Naive B cell (primary cell): ENCODE measurements around the gene MCF2L. TPM values are rescaled to one million over a fixed set of nuclear protein-coding genes. Genes with fewer than 3 reads are reported as not detected.
A peak's percentile ranks its signal among the peaks of the same experiment; 100 is the strongest.

Experiments used
- ATAC-seq, 2 donors: fragments of 150-1000 bp; cut with Tn5 transposase; 2 replicates each; pipeline ENCODE4 v1.10.0; 2021; ENCODE audit warnings: low read depth in 2 of 2, mild to moderate bottlenecking in 2 of 2, moderate library complexity in 2 of 2
- DNase-seq: peaks from one replicate; pipeline ENCODE4 v3.0.0; 2022
- H3K27ac Mint-ChIP-seq, 6 donors: one replicate each; pipeline ENCODE4 v1.8.0; 2020 to 2022; ENCODE audit warnings: mild to moderate bottlenecking in 6 of 6, mixed read lengths in 6 of 6, moderate library complexity in 5 of 6, inconsistent platforms in 2 of 6
- H3K27me3 Mint-ChIP-seq, 3 donors: one replicate each; pipeline ENCODE4 v1.8.0; 2021 to 2022; ENCODE audit warnings: mixed read lengths in 3 of 3, mild to moderate bottlenecking in 1 of 3
- H3K36me3 Mint-ChIP-seq, 2 donors: one replicate each; pipeline ENCODE4 v1.8.0; 2020 to 2022; ENCODE audit warnings: mixed read lengths in 2 of 2, inconsistent platforms in 1 of 2, mild to moderate bottlenecking in 1 of 2
- H3K4me1 Mint-ChIP-seq, 3 donors: one replicate each; pipeline ENCODE4 v1.8.0; 2020 to 2022; ENCODE audit warnings: mixed read lengths in 3 of 3, inconsistent platforms in 1 of 3, mild to moderate bottlenecking in 1 of 3, moderate library complexity in 1 of 3
- H3K4me3 Mint-ChIP-seq, 8 donors: one replicate each; pipeline ENCODE4 v1.8.0; 2020 to 2022; ENCODE audit warnings: mild to moderate bottlenecking in 8 of 8, mixed read lengths in 8 of 8, moderate library complexity in 8 of 8, inconsistent platforms in 2 of 8
- H3K9me3 Mint-ChIP-seq, 7 donors: one replicate each; pipeline ENCODE4 v1.8.0; 2020 to 2022; ENCODE audit warnings: mixed read lengths in 7 of 7, mild to moderate bottlenecking in 5 of 7, inconsistent platforms in 2 of 7, moderate library complexity in 1 of 7
- polyA plus RNA-seq, 6 donors: library from polyadenylated mRNA; unstranded; fragments of 300-500 nt; fragmentation: Illumina TruSeq; gene quantifications; one replicate each; pipeline ENCODE4 v1.2.3, GENCODE V29; 2021; ENCODE audit warnings: low read depth in 6 of 6

Gene MCF2L
- polyA plus RNA-seq, 6 donors from 2014 or later, result 2.1 to 4.7 (median 4.2) TPM

DNA sequence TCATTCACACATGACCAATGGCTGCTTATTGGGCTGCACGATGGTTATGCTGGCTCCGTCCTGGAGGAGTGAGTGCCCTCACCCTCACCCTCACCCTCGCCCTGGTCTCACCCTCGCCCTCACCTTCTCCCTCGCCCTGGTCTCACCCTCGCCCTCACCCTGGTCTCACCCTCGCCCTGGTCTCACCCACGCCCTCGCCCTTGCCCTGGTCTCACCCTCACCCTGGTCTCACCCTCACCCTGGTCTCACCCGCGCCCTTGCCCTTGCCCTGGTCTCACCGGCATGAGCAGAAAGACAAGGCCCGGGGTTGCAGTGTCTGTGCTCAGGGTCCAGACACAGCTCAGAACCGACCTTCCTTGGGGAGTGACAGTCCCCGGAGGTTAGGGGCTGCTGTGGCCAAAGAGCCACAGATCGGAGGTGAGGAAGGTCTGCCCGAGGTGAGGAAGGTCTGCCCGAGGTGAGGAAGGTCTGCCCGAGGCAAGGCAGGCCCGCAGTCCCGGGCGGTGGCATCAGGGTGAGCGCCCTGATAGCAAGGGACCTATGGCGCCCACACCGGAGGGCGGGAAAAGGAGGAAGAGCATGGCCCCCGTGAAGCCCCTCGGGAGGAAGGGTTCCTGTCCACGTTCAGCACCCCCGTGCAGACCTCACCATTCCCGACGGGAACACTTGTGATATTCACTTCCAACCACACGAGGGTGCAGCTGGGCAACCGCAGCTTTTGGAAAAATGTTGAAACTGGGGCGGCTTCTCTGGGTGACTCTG lies 65.6 kb downstream of the MCF2L start:
- peak overlapping the region in 1 of 6 donors; percentile 58 for H3K27ac Mint-ChIP-seq

GRCh38 chr13:113035213-113035800 lies 66.3 kb downstream of the MCF2L start:
- no peak overlapping the region for H3K27ac Mint-ChIP-seq
- DNase-seq (no peak), ATAC-seq (no peak)
- H3K4me1 Mint-ChIP-seq, result peaks cover 0 to 5% (median 5%) of the 10 kb centered on the region in 3 donors
- peaks cover 0 to 4% of the 10 kb centered on the region in 2 donors for H3K36me3 Mint-ChIP-seq
- H3K27me3 Mint-ChIP-seq, result peaks cover 0 to 8% (median 0%) of the 10 kb centered on the region in 3 donors
- peaks cover 0 to 3% (median 0%) of the 10 kb centered on the region in 7 donors for H3K9me3 Mint-ChIP-seq
- H3K4me3 Mint-ChIP-seq, result no peak overlapping the region

More for the DNA sequence above, 65.6 kb downstream of the MCF2L start:
- Mint-ChIP-seq H3K36me3 (peaks cover 0 to 4% of the 10 kb centered on the region in 2 donors), H3K9me3 (peaks cover 0 to 3% (median 0%) of the 10 kb centered on the region in 7 donors), H3K4me3 (no peak overlapping the region), H3K4me1 (peaks cover 0 to 5% (median 5%) of the 10 kb centered on the region in 3 donors), H3K27me3 (peaks cover 0 to 8% (median 0%) of the 10 kb centered on the region in 3 donors)
- ATAC-seq, result no peak
- DNase-seq, result no peak

DNA sequence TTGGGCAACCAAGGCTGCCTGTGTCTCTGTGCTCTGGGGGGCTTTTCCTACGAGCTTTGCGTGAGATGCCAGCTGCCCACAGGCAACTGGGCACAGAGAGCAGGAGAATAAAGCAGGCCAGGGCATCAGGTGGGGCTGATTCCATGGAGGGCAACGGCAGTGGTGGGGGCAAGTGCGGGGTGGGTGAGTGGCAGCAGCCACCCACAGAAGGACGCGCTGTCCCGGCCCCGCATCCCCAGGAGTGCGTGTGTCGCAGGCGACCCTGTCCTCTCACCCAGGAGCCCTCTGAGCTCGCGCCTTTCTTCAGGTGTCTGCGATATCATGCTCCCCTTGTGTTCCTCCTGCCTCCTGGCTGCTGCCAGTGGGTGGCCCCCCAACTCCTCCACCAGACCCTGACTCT lies 67.4 kb downstream of the MCF2L start:
- ATAC-seq (no peak), DNase-seq (no peak)
- Mint-ChIP-seq H3K9me3 (peaks cover 0 to 3% (median 0%) of the 10 kb centered on the region in 7 donors), H3K4me1 (peaks cover 0 to 1% (median 0%) of the 10 kb centered on the region in 3 donors), H3K27ac (no peak overlapping the region), H3K27me3 (peaks cover 0 to 8% (median 0%) of the 10 kb centered on the region in 3 donors), H3K36me3 (peaks cover 0 to 4% of the 10 kb centered on the region in 2 donors), H3K4me3 (no peak overlapping the region)

- ATAC-seq (no peak), DNase-seq (no peak)
- Mint-ChIP-seq H3K27ac (no peak overlapping the region), H3K4me1 (no peaks in the 10 kb centered on the region), H3K36me3 (peaks cover 0 to 4% of the 10 kb centered on the region in 2 donors), H3K27me3 (peaks cover 0 to 11% (median 0%) of the 10 kb centered on the region in 3 donors), H3K9me3 (peaks cover 0 to 2% (median 0%) of the 10 kb centered on the region in 7 donors), H3K4me3 (no peak overlapping the region)
Measured at GRCh38 chr13:113040031-113040430, 71.0 kb downstream of the MCF2L start.

DNA sequence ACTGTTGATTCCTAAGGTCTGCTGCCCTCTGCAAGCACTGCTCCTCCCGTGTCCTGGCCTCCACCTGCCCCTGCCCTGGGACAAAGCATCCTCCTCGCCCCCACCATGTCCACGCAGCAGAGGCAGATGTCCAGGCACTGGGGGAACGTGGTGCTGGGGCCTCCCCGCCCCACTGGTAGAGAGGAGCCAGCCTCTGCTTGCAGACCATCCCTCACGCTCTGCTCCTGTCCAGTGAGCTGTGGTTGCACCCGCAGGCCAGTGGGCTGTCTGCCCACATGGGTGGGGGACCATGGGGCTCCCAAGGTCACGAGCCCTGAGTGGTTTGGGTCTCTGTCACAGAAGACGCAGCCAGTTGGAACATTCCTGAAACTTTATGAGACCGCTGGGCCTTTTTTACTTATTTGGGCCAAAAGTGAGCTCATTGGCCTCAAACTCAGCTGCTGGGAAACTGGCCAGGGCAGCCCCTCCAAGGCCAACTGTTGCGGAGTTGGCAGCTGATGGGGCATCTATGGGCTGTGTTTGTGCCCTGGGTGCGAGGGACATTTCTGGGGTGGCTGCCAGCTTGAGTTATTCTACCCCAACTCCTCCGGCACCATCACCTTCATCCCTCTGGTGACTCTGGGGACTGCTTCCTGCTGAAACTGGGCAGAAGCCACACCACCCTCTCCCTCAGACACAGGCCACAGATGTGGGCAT lies 71.7 kb downstream of the MCF2L start:
- DNase-seq, result no peak

GRCh38 chr13:113041293-113041690 lies 72.3 kb downstream of the MCF2L start:
- Mint-ChIP-seq H3K27ac (peak overlapping the region in 1 of 6 donors; percentile 66), H3K4me1 (peaks cover 0 to 3% (median 0%) of the 10 kb centered on the region in 3 donors), H3K27me3 (peaks cover 0 to 10% (median 0%) of the 10 kb centered on the region in 3 donors), H3K4me3 (no peak overlapping the region), H3K9me3 (peaks cover 0 to 2% (median 0%) of the 10 kb centered on the region in 7 donors), H3K36me3 (peaks cover under 1 to 10% of the 10 kb centered on the region in 2 donors)
- DNase-seq (no peak), ATAC-seq (no peak)

More for the DNA sequence above, 71.7 kb downstream of the MCF2L start:
- Mint-ChIP-seq H3K4me1 (no peaks in the 10 kb centered on the region), H3K27me3 (peaks cover 0 to 11% (median 0%) of the 10 kb centered on the region in 3 donors), H3K27ac (peak overlapping the region in 1 of 6 donors; percentile 90), H3K4me3 (no peak overlapping the region), H3K9me3 (peaks cover 0 to 2% (median 0%) of the 10 kb centered on the region in 7 donors), H3K36me3 (peaks cover 0 to 7% of the 10 kb centered on the region in 2 donors)
- ATAC-seq, result no peak

GRCh38 chr13:113041896-113042295 lies 72.9 kb downstream of the MCF2L start:
- ATAC-seq (no peak), DNase-seq (no peak)
- peaks cover 0 to 2% (median 0%) of the 10 kb centered on the region in 7 donors for H3K9me3 Mint-ChIP-seq
- no peak overlapping the region for H3K4me3 Mint-ChIP-seq
- H3K36me3 Mint-ChIP-seq, result peaks cover 7 to 13% of the 10 kb centered on the region in 2 donors
- H3K4me1 Mint-ChIP-seq, result peaks cover 0 to 9% (median 0%) of the 10 kb centered on the region in 3 donors
- peaks cover 0 to 4% (median 0%) of the 10 kb centered on the region in 3 donors for H3K27me3 Mint-ChIP-seq
- no peak overlapping the region for H3K27ac Mint-ChIP-seq

DNA sequence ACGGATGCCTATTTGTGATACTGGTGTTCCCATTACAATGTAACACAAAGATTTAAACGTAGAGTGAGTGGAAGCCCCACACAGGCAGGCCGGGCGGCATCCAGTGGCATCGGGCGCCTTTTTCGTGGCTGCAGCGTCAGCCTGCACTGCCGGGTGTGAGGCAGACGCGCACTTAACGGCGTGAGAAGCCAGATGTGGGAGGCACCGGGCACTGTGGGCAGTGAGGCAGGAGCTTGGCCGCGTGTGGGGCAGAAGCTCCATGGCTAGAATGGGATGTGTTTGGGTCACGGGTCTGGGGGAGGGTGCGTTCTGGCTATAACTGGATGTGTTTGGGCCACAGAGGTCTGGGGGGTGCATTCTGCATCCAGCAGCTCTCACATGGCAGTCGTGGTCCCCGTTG lies 73.4 kb downstream of the MCF2L start:
- Mint-ChIP-seq H3K4me1 (peaks cover 0 to 9% (median 0%) of the 10 kb centered on the region in 3 donors), H3K36me3 (peaks cover 7 to 13% of the 10 kb centered on the region in 2 donors), H3K9me3 (peaks cover 0 to 2% (median 0%) of the 10 kb centered on the region in 7 donors), H3K4me3 (no peak overlapping the region), H3K27me3 (peaks cover 0 to 4% (median 0%) of the 10 kb centered on the region in 3 donors), H3K27ac (peak overlapping the region in 1 of 6 donors; percentile 71)
- DNase-seq, result no peak
- ATAC-seq, result no peak

- no peak for ATAC-seq
- Mint-ChIP-seq H3K36me3 (peaks cover 7 to 9% of the 10 kb centered on the region in 2 donors), H3K9me3 (no peaks in the 10 kb centered on the region), H3K27ac (no peak overlapping the region), H3K27me3 (peaks cover 0 to 4% (median 0%) of the 10 kb centered on the region in 3 donors), H3K4me3 (no peak overlapping the region), H3K4me1 (peaks cover 0 to 9% (median 0%) of the 10 kb centered on the region in 3 donors)
- no peak for DNase-seq
Measured at GRCh38 chr13:113043001-113043630, 74.1 kb downstream of the MCF2L start.

- Mint-ChIP-seq H3K4me3 (no peak overlapping the region), H3K27ac (peak overlapping the region in 1 of 6 donors; percentile 76), H3K36me3 (peaks cover 7 to 9% of the 10 kb centered on the region in 2 donors)
Measured at GRCh38 chr13:113043931-113044330, 74.9 kb downstream of the MCF2L start.

DNA sequence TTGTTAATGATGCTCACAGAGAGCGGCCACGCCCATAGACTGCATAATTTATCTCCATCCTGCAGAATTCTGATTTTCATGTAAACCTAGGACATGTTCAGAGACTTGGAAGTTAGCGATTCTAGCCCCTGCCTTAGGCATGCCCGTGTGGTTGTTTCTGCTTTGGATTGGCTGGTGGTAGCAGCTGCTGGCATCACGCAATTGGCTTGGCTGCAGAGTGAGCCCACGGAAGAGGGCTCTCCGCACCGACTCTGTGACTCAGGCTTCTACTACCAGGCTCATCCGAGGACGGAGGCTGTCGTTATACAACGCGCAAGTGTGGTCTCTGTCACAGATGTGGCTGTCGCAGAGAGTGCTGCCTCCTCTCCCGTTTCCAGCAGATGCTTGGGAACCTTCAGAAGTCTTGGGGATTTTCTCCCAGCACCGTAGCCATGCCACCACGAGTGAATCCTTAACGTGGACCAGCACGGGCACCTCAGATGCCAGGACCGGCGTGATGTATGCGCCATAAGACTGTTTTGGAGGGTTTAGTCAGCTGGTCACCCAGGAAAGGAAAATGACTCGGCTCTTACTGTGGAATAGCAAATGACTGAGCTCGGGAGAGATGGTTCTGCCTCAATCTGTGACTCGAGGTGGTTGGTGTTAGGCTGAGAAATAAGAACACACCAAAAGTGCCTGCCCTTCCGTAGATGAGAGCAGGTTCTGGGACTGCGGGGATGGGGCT lies 75.5 kb downstream of the MCF2L start:
- H3K27me3 Mint-ChIP-seq, result peaks cover 0 to 4% (median 0%) of the 10 kb centered on the region in 3 donors
- peaks cover 7 to 9% of the 10 kb centered on the region in 2 donors for H3K36me3 Mint-ChIP-seq
- peaks cover 0 to 9% (median 0%) of the 10 kb centered on the region in 3 donors for H3K4me1 Mint-ChIP-seq
- DNase-seq (no peak), ATAC-seq (no peak)
- H3K4me3 Mint-ChIP-seq, result no peak overlapping the region
- no peaks in the 10 kb centered on the region for H3K9me3 Mint-ChIP-seq
- no peak overlapping the region for H3K27ac Mint-ChIP-seq

More at GRCh38 chr13:113043931-113044330, 74.9 kb downstream of the MCF2L start:
- H3K4me1 Mint-ChIP-seq, result peaks cover 0 to 9% (median 0%) of the 10 kb centered on the region in 3 donors
- DNase-seq (no peak), ATAC-seq (no peak)
- H3K27me3 Mint-ChIP-seq, result peaks cover 0 to 4% (median 0%) of the 10 kb centered on the region in 3 donors
- H3K9me3 Mint-ChIP-seq, result no peaks in the 10 kb centered on the region
